GM10266 (cell line): Measurements from ENCODE around the gene TMEM236.
A peak's percentile ranks its signal among the peaks of the same experiment; 100 is the strongest.

Experiments used
- DNase-seq: peaks from one replicate; pipeline ENCODE4 v3.0.0; 2012; ENCODE audit errors: extremely low spot score
- CTCF ChIP-seq: IDR thresholded peaks from 2 replicates; pipeline ENCODE4 v1.5.1; 2012; ENCODE audit warnings: mild to moderate bottlenecking, low read depth; ENCODE audit not compliant: control insufficient read depth, insufficient read depth; ENCODE audit errors: missing control alignments

TMEM236 gene

GRCh38 chr10:17733620-17734019 lies 18.4 kb upstream of the TMEM236 start:
- no peak for TF ChIP-seq CTCF
- no peak for DNase-seq

- DNase-seq: no peak
- TF ChIP-seq CTCF: no peak
Observed at GRCh38 chr10:17734432-17735080, 17.4 kb upstream of the TMEM236 start.

GRCh38 chr10:17735166-17735941 lies 16.6 kb upstream of the TMEM236 start:
- no peak for TF ChIP-seq CTCF
- no peak for DNase-seq

GRCh38 chr10:17736223-17736622 lies 15.8 kb upstream of the TMEM236 start:
- no peak for DNase-seq
- TF ChIP-seq CTCF: peak; percentile 6

- peak; percentile 64 for TF ChIP-seq CTCF
- peak; percentile 45 for DNase-seq
Observed at GRCh38 chr10:17737027-17737965, 14.7 kb upstream of the TMEM236 start.

- DNase-seq: no peak
Observed at GRCh38 chr10:17740668-17741067, 11.3 kb upstream of the TMEM236 start.

More at GRCh38 chr10:17740668-17741067, 11.3 kb upstream of the TMEM236 start:
- no peak for TF ChIP-seq CTCF
